DOHH2 (cell line): ENCODE results near the gene FBXW9.

Experiments
- H3F3A ChIP-seq: fragments of 200-600 bp; sonication (generic), shearing (Covaris generic); 2 replicates; pipeline ENCODE4 v1.6.0; 2016; ENCODE audit warnings: antibody characterized with exemption, mild to moderate bottlenecking; ENCODE audit not compliant: control insufficient read depth, insufficient read depth
- H3K27ac ChIP-seq: fragments of 200-600 bp; sonication (generic); 2 replicates; pipeline ENCODE4 v1.5.1; 2014; ENCODE audit warnings: low read depth, mild to moderate bottlenecking, low read length, moderate library complexity
- H3K27me3 ChIP-seq: fragments of 200-600 bp; sonication (generic); 2 replicates; pipeline ENCODE4 v1.6.1; 2014; ENCODE audit warnings: mild to moderate bottlenecking, low read length, mixed read lengths; ENCODE audit not compliant: control insufficient read depth
- H3K36me3 ChIP-seq: fragments of 200-600 bp; sonication (generic); 2 replicates; pipeline ENCODE4 v1.6.1; 2014; ENCODE audit warnings: mild to moderate bottlenecking, low read length, moderate library complexity, mixed read lengths; ENCODE audit not compliant: control insufficient read depth
- H3K4me1 ChIP-seq: fragments of 200-600 bp; sonication (generic); 2 replicates; pipeline ENCODE4 v1.6.1; 2014; ENCODE audit warnings: mild to moderate bottlenecking, low read length, mixed read lengths; ENCODE audit not compliant: control insufficient read depth
- H3K4me2 ChIP-seq: fragments of 200-600 bp; sonication (generic); 2 replicates; pipeline ENCODE4 v1.6.0; 2014; ENCODE audit warnings: mild to moderate bottlenecking, low read length, moderate library complexity
- H3K4me3 ChIP-seq: fragments of 200-600 bp; sonication (generic); 2 replicates; pipeline ENCODE4 v1.5.1; 2014; ENCODE audit warnings: mild to moderate bottlenecking, low read length, mixed read lengths
- H3K79me2 ChIP-seq: fragments of 200-600 bp; sonication (generic); 2 replicates; pipeline ENCODE4 v1.6.1; 2014; ENCODE audit warnings: mild to moderate bottlenecking, low read length, mixed read lengths; ENCODE audit not compliant: control insufficient read depth
- H3K9me2 ChIP-seq: fragments of 200-600 bp; sonication (generic); replicated peaks from 2 replicates; pipeline ENCODE4 v1.6.1; 2014; ENCODE audit warnings: mild to moderate bottlenecking, low read length, mixed read lengths; ENCODE audit not compliant: control insufficient read depth
- H3K9me3 ChIP-seq: fragments of 200-600 bp; sonication (generic); 2 replicates; pipeline ENCODE4 v1.6.1; 2014; ENCODE audit warnings: antibody characterized with exemption, low read length, mixed read lengths; ENCODE audit not compliant: control insufficient read depth, insufficient read depth
- H4K20me1 ChIP-seq: fragments of 200-600 bp; sonication (generic); 2 replicates; pipeline ENCODE4 v1.6.0; 2014; ENCODE audit warnings: low read depth, mild to moderate bottlenecking, antibody characterized with exemption, low read length, moderate library complexity; ENCODE audit not compliant: control insufficient read depth, insufficient read depth
- EZH2phosphoT487 ChIP-seq: fragments of 200-600 bp; sonication (generic); IDR thresholded peaks from 2 replicates; pipeline ENCODE4 v1.6.1; 2017; ENCODE audit warnings: borderline replicate concordance, mild to moderate bottlenecking, antibody characterized with exemption, low read length, moderate library complexity, mixed read lengths
- TF ChIP-seq, protein P1 (sequence below): fragments of 200-600 bp; sonication (generic); IDR thresholded peaks from one replicate; pipeline ENCODE4 v1.5.1; 2014; ENCODE audit warnings: antibody characterized with exemption, mild to moderate bottlenecking, low read depth, low read length; ENCODE audit not compliant: poor library complexity, severe bottlenecking

FBXW9 gene

DNA sequence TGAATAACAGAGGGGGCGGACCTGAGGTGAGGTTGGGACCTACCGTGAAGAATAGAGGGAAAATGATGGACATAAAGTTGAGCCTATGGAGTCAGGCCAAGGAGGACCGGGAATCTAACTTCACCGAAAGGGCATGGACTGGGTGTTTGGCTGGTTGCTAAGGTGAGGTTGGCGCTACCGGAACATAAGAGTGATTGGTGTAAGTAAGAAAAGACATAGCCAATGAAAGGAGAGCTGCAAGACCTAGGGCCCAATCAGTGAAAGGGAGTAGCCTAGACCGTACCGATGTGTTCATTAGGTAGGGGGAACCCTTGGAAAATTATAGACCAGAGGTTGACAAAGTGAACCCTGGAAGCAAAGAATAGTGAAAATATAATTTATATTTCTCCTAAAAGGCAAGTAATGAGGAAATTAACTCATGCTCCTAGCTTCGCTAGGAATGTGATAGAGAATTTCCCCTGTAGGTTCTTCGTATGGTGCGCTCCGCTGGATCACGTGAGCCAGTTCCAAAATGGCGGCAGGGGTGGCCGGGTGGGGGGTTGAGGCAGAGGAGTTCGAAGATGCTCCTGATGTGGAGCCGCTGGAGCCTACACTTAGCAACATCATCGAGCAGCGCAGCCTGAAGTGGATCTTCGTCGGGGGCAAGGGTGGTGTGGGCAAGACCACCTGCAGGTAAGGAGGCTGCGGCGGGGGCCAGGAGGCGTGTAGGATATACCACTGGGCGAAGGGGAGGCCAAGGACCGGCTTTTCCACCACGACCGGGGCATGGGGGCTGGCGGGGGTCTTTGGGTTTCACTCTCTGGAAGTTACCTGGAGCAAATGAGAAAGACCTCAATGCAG lies 40.8 kb upstream of the FBXW9 start, which contains the start of gene GET3:
TSS of gene GET3 (plus strand) at position 503 of the 840 bp plus-strand sequence. CDS start at position 512, 9 bp downstream.
- Histone ChIP-seq H3K27me3 (no peaks in the 10 kb centered on the region), H3K9me3 (no peaks in the 10 kb centered on the region), H3K79me2 (peaks cover 43% of the 10 kb centered on the region), H3K27ac (peak within 1 kb of the TSS; percentile 57), H3K4me1 (peaks cover 33% of the 10 kb centered on the region), H4K20me1 (peaks cover 14% of the 10 kb centered on the region), H3K9me2 (no peaks in the 10 kb centered on the region), H3K36me3 (peaks cover 28% of the 10 kb centered on the region), H3F3A (peaks cover 4% of the 10 kb centered on the region), H3K4me3 (peak within 1 kb of the TSS; percentile 86), H3K4me2 (peak within 1 kb of the TSS; percentile 77)
- TF ChIP-seq EZH2phosphoT487, result no peak
- TF ChIP-seq, protein P1, sequence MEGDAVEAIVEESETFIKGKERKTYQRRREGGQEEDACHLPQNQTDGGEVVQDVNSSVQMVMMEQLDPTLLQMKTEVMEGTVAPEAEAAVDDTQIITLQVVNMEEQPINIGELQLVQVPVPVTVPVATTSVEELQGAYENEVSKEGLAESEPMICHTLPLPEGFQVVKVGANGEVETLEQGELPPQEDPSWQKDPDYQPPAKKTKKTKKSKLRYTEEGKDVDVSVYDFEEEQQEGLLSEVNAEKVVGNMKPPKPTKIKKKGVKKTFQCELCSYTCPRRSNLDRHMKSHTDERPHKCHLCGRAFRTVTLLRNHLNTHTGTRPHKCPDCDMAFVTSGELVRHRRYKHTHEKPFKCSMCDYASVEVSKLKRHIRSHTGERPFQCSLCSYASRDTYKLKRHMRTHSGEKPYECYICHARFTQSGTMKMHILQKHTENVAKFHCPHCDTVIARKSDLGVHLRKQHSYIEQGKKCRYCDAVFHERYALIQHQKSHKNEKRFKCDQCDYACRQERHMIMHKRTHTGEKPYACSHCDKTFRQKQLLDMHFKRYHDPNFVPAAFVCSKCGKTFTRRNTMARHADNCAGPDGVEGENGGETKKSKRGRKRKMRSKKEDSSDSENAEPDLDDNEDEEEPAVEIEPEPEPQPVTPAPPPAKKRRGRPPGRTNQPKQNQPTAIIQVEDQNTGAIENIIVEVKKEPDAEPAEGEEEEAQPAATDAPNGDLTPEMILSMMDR, result no peak

GRCh38 chr19:12733369-12734214 lies 37.2 kb upstream of the FBXW9 start:
- peak overlapping the region; percentile 85 for H3K4me3 ChIP-seq
- H3K27ac ChIP-seq, result peak overlapping the region; percentile 75
- peaks cover 21% of the 10 kb centered on the region for H4K20me1 ChIP-seq
- peaks cover 75% of the 10 kb centered on the region for H3K79me2 ChIP-seq
- peak overlapping the region; percentile 78 for H3K4me2 ChIP-seq
- TF ChIP-seq EZH2phosphoT487, result no peak
- TF ChIP-seq, protein P1, result peak; percentile 85
- peaks cover 13% of the 10 kb centered on the region for H3F3A ChIP-seq
- peaks cover 59% of the 10 kb centered on the region for H3K36me3 ChIP-seq
- no peaks in the 10 kb centered on the region for H3K27me3 ChIP-seq
- no peaks in the 10 kb centered on the region for H3K9me2 ChIP-seq
- no peaks in the 10 kb centered on the region for H3K9me3 ChIP-seq
- H3K4me1 ChIP-seq, result peaks cover 63% of the 10 kb centered on the region

DNA sequence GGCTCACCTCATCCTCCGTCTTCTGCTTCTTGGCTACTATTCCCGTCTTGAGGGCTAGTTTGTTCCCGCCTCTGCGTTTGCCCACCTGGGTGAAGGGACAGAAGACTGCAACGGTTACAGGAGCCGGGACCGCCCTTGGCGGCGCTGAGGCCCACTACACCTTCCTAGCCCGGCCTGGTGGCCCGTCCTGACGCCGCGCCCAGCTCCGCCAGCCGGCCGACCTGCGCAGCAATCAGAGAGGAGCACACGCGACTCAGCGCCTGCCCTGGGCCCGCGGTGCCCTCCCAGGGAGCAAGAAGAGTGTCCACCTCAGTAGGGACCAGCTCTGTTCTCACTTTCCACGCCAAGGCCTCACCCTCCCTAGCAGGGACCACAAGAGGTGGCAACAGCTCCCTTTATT lies 34.9 kb upstream of the FBXW9 start:
- Histone ChIP-seq H3K4me3 (no peak overlapping the region), H3K4me1 (peaks cover 72% of the 10 kb centered on the region), H3K27ac (no peak overlapping the region), H4K20me1 (peaks cover 21% of the 10 kb centered on the region), H3K27me3 (no peaks in the 10 kb centered on the region), H3K9me3 (no peaks in the 10 kb centered on the region), H3K36me3 (peaks cover 73% of the 10 kb centered on the region), H3K9me2 (no peaks in the 10 kb centered on the region), H3F3A (peaks cover 25% of the 10 kb centered on the region), H3K4me2 (no peak overlapping the region), H3K79me2 (peaks cover 70% of the 10 kb centered on the region)
- TF ChIP-seq EZH2phosphoT487, result no peak
- TF ChIP-seq, protein P1, result no peak
